NT2/D1 (cell line): ENCODE results near the gene SPTLC1.

Experiments
- SUZ12 ChIP-seq: IDR thresholded peaks from 2 replicates; pipeline ENCODE4 v1.6.1; 2011; ENCODE audit not compliant: insufficient read length, insufficient read depth; ENCODE audit errors: extremely low read depth
- YY1 ChIP-seq: IDR thresholded peaks from 2 replicates; pipeline ENCODE4 v1.6.1; 2011; ENCODE audit not compliant: insufficient read length, insufficient read depth
- ZNF274 ChIP-seq: IDR thresholded peaks from 2 replicates; pipeline ENCODE4 v1.6.1; 2011; ENCODE audit warnings: mild to moderate bottlenecking, low read depth, low read length

DNA sequence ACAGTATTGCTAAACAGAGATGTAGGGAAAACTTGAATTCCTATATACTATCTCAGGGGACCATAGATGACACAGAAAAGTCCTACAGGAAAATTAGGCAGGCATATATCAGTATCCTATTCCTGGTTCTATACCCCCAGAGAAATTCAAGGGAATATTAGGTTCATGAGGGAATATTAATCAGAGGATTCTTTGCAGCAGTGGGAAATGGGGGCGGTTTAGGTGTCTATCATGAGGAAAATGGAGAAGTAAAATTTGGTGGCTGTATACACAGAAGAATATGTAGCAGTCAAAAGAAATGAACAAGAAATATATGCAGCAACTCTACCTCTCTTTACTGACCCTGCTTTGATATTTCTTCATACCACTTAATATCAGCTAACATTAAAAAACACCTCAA is 20.0 kb downstream of the SPTLC1 start:
- TF ChIP-seq ZNF274 (no peak), YY1 (no peak), SUZ12 (no peak)
